SU-DHL-6 (cell line): ENCODE data around the gene LRP1-AS.
A peak's percentile ranks its signal among the peaks of the same experiment; 100 is the strongest.

ENCODE experiments used
- H2AFZ ChIP-seq: fragments of 200-600 bp; sonication (generic); 2 replicates; pipeline ENCODE4 v1.6.1; 2014; ENCODE audit warnings: low read depth, mild to moderate bottlenecking, moderate library complexity, mixed read lengths, antibody characterized with exemption, low read length; ENCODE audit not compliant: severe bottlenecking
- H3F3A ChIP-seq: fragments of 200-600 bp; shearing (Covaris generic); 2 replicates; pipeline ENCODE4 v1.6.0; 2016; ENCODE audit warnings: antibody characterized with exemption, mild to moderate bottlenecking; ENCODE audit not compliant: insufficient read depth
- H3K27ac ChIP-seq: fragments of 200-600 bp; sonication (generic); 2 replicates; pipeline ENCODE4 v1.5.1; 2016; ENCODE audit warnings: low read depth, mild to moderate bottlenecking, low read length, moderate library complexity, mixed read lengths
- H3K27me3 ChIP-seq: fragments of 200-600 bp; sonication (generic), shearing (Covaris generic); 2 replicates; pipeline ENCODE4 v1.6.0; 2014; ENCODE audit warnings: mild to moderate bottlenecking, low read length
- H3K36me3 ChIP-seq: fragments of 200-600 bp; sonication (generic); 2 replicates; pipeline ENCODE4 v1.6.1; 2014; ENCODE audit warnings: mild to moderate bottlenecking, low read length, mixed read lengths
- H3K4me2 ChIP-seq: fragments of 300-600, 200-600 bp; shearing (Covaris generic), sonication (generic); 2 replicates; pipeline ENCODE4 v1.6.0; 2014; ENCODE audit warnings: low read length, low read depth, mild to moderate bottlenecking; ENCODE audit not compliant: poor library complexity, severe bottlenecking
- H3K4me3 ChIP-seq: fragments of 200-600 bp; sonication (generic); 2 replicates; pipeline ENCODE4 v1.5.1; 2014; ENCODE audit warnings: antibody characterized with exemption, low read length, mild to moderate bottlenecking, mixed read lengths; ENCODE audit not compliant: insufficient read depth, poor library complexity, severe bottlenecking
- H3K79me2 ChIP-seq: fragments of 200-600 bp; sonication (generic); 2 replicates; pipeline ENCODE4 v1.6.1; 2014; ENCODE audit warnings: mild to moderate bottlenecking, low read length, moderate library complexity; ENCODE audit not compliant: insufficient read depth
- H3K9ac ChIP-seq: fragments of 200-600 bp; sonication (generic); 2 replicates; pipeline ENCODE4 v1.7.0; 2014; ENCODE audit warnings: mild to moderate bottlenecking, low read length
- H3K9me2 ChIP-seq: fragments of 200-600 bp; sonication (generic); replicated peaks from 2 replicates; pipeline ENCODE4 v1.6.1; 2014; ENCODE audit warnings: low read length; ENCODE audit not compliant: insufficient read depth
- H3K9me3 ChIP-seq: fragments of 200-600 bp; sonication (generic); 2 replicates; pipeline ENCODE4 v1.6.1; 2014; ENCODE audit warnings: low read length, mixed read lengths; ENCODE audit not compliant: insufficient read depth
- H4K20me1 ChIP-seq: fragments of 200-600 bp; sonication (generic); 2 replicates; pipeline ENCODE4 v1.6.1; 2014; ENCODE audit warnings: low read depth, mild to moderate bottlenecking, antibody characterized with exemption, low read length, moderate library complexity, mixed read lengths
- EZH2phosphoT487 ChIP-seq: fragments of 200-600 bp; sonication (generic), shearing (Covaris generic); conservative IDR thresholded peaks from 2 replicates; pipeline ENCODE4 v1.6.1; 2018; ENCODE audit warnings: mild to moderate bottlenecking, antibody characterized with exemption, low read length, moderate library complexity, mixed read lengths
- TF ChIP-seq, protein P1 (sequence below): fragments of 200-600 bp; sonication (generic); IDR thresholded peaks from one replicate; pipeline ENCODE4 v1.5.1; 2017; ENCODE audit warnings: antibody characterized with exemption, mild to moderate bottlenecking, low read length, moderate library complexity; ENCODE audit not compliant: insufficient read depth, poor library complexity, severe bottlenecking

LRP1-AS gene

DNA sequence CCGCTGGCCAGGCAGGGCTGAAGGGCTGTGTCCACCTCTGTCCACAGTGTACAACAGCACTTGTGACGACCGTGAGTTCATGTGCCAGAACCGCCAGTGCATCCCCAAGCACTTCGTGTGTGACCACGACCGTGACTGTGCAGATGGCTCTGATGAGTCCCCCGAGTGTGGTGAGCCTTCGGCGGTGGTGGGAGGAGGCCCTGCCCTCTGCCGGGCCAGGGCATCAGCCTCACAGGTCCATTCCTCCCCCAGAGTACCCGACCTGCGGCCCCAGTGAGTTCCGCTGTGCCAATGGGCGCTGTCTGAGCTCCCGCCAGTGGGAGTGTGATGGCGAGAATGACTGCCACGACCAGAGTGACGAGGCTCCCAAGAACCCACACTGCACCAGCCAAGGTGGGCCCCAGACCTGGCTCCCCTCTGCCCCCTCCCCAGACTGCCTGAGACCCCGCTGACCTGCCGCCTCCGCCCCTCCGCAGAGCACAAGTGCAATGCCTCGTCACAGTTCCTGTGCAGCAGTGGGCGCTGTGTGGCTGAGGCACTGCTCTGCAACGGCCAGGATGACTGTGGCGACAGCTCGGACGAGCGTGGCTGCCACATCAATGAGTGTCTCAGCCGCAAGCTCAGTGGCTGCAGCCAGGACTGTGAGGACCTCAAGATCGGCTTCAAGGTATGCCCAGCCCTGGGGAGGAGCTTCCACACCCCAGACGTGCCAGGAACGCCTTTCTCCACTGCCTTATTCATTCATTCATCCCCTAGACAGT, 48.4 kb upstream of the LRP1-AS start:
- Histone ChIP-seq H3K9me2 (no peaks in the 10 kb centered on the region), H3K27ac (no peak overlapping the region), H3K79me2 (no peaks in the 10 kb centered on the region), H4K20me1 (no peaks in the 10 kb centered on the region), H3K9ac (no peak overlapping the region), H3K27me3 (no peaks in the 10 kb centered on the region; the same call in 1 of the 2 replicates), H3K9me3 (no peaks in the 10 kb centered on the region), H2AFZ (no peak overlapping the region), H3K4me2 (no peak overlapping the region), H3F3A (no peaks in the 10 kb centered on the region), H3K4me3 (no peak overlapping the region), H3K36me3 (no peaks in the 10 kb centered on the region)
- TF ChIP-seq EZH2phosphoT487: no peak
- TF ChIP-seq, protein P1, sequence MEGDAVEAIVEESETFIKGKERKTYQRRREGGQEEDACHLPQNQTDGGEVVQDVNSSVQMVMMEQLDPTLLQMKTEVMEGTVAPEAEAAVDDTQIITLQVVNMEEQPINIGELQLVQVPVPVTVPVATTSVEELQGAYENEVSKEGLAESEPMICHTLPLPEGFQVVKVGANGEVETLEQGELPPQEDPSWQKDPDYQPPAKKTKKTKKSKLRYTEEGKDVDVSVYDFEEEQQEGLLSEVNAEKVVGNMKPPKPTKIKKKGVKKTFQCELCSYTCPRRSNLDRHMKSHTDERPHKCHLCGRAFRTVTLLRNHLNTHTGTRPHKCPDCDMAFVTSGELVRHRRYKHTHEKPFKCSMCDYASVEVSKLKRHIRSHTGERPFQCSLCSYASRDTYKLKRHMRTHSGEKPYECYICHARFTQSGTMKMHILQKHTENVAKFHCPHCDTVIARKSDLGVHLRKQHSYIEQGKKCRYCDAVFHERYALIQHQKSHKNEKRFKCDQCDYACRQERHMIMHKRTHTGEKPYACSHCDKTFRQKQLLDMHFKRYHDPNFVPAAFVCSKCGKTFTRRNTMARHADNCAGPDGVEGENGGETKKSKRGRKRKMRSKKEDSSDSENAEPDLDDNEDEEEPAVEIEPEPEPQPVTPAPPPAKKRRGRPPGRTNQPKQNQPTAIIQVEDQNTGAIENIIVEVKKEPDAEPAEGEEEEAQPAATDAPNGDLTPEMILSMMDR: peak; percentile 20

DNA sequence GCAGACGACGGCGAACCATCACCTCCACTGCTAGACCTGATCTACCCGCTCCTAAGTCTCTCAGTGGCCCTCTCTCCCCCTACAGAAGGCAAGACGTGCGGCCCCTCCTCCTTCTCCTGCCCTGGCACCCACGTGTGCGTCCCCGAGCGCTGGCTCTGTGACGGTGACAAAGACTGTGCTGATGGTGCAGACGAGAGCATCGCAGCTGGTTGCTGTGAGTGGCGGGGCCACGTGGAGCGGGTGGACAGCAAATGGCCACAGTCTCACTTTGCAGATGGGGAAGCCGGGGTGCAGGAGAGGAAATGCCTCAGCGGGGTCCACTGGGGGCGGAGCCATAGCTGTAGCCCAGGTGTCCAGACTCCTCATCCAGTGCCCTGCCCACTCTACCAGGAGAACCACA, 47.8 kb upstream of the LRP1-AS start:
- Histone ChIP-seq H3K36me3 (no peaks in the 10 kb centered on the region), H4K20me1 (no peaks in the 10 kb centered on the region), H3K27me3 (no peaks in the 10 kb centered on the region; the same call in 1 of the 2 replicates)

DNA sequence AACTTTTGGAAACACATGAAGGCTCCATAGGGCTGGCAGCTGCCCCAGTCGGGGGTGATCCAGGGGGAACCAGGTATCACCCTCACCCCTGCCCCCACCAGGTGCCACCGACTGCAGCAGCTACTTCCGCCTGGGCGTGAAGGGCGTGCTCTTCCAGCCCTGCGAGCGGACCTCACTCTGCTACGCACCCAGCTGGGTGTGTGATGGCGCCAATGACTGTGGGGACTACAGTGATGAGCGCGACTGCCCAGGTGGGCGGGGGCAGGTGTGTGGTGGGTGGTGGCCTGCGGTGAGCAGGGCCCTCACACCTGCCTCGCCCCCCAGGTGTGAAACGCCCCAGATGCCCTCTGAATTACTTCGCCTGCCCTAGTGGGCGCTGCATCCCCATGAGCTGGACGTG, 46.8 kb upstream of the LRP1-AS start:
- no peaks in the 10 kb centered on the region for H3F3A ChIP-seq
- no peak overlapping the region for H3K4me2 ChIP-seq
- H3K27ac ChIP-seq: no peak overlapping the region
- no peaks in the 10 kb centered on the region for H4K20me1 ChIP-seq
- H2AFZ ChIP-seq: no peak overlapping the region
- no peaks in the 10 kb centered on the region for H3K9me2 ChIP-seq
- no peaks in the 10 kb centered on the region for H3K79me2 ChIP-seq
- no peaks in the 10 kb centered on the region for H3K36me3 ChIP-seq
- no peak overlapping the region for H3K9ac ChIP-seq
- H3K27me3 ChIP-seq: no peaks in the 10 kb centered on the region; the same call in 1 of the 2 replicates
- no peaks in the 10 kb centered on the region for H3K9me3 ChIP-seq
- no peak overlapping the region for H3K4me3 ChIP-seq
- TF ChIP-seq, protein P1: no peak
- TF ChIP-seq EZH2phosphoT487: no peak

More for the DNA sequence above, 47.8 kb upstream of the LRP1-AS start:
- Histone ChIP-seq H3K27ac (no peak overlapping the region), H3K9me3 (no peaks in the 10 kb centered on the region), H3K4me3 (no peak overlapping the region), H3K4me2 (no peak overlapping the region), H3F3A (no peaks in the 10 kb centered on the region), H3K9ac (no peak overlapping the region), H2AFZ (no peak overlapping the region), H3K9me2 (no peaks in the 10 kb centered on the region), H3K79me2 (no peaks in the 10 kb centered on the region)
- TF ChIP-seq, protein P1: no peak
- TF ChIP-seq EZH2phosphoT487: no peak
